Glutamatergic neuron (in vitro differentiated cells): ENCODE results near the gene C22orf31. TPM values are rescaled to one million over a fixed set of nuclear protein-coding genes. Genes with fewer than 3 reads are reported as not detected.
A peak's percentile ranks its signal among the peaks of the same experiment; 100 is the strongest.

ENCODE experiments used
- DNase-seq: peaks from one replicate; pipeline ENCODE4 v3.0.0; 2022
- H3K27ac Mint-ChIP-seq: one replicate; pipeline ENCODE4 v1.8.0; 2020; ENCODE audit warnings: mild to moderate bottlenecking, mixed read lengths, inconsistent platforms; ENCODE audit not compliant: unreplicated experiment
- H3K27me3 Mint-ChIP-seq: one replicate; pipeline ENCODE4 v1.8.0; 2020; ENCODE audit warnings: mild to moderate bottlenecking, moderate library complexity, mixed read lengths, inconsistent platforms; ENCODE audit not compliant: unreplicated experiment
- H3K36me3 Mint-ChIP-seq: one replicate; pipeline ENCODE4 v1.8.0; 2020; ENCODE audit warnings: mild to moderate bottlenecking, mixed read lengths, inconsistent platforms; ENCODE audit not compliant: unreplicated experiment
- H3K4me1 Mint-ChIP-seq: one replicate; pipeline ENCODE4 v1.8.0; 2020; ENCODE audit warnings: mild to moderate bottlenecking, low read depth, mixed read lengths, inconsistent platforms; ENCODE audit not compliant: unreplicated experiment
- H3K4me3 Mint-ChIP-seq: one replicate; pipeline ENCODE4 v1.8.0; 2020; ENCODE audit warnings: mild to moderate bottlenecking, mixed read lengths, inconsistent platforms; ENCODE audit not compliant: unreplicated experiment
- H3K9me3 Mint-ChIP-seq: one replicate; pipeline ENCODE4 v1.8.0; 2020; ENCODE audit warnings: mild to moderate bottlenecking, moderate library complexity, mixed read lengths, inconsistent platforms; ENCODE audit not compliant: unreplicated experiment
- CTCF ChIP-seq: fragments of 200-600 bp; sonication (generic); IDR thresholded peaks from one replicate; pipeline ENCODE4 v1.5.0; 2021; ENCODE audit not compliant: partially characterized antibody, unreplicated experiment
- total RNA-seq: library from RNA; stranded (reverse); fragmentation: NEBNext Ultra II Directional; extraction: Animal tissue kit (Norgen Biotek cat#: 25700); gene quantifications from one replicate; pipeline ENCODE4 v1.2.1, GENCODE V29; 2021; ENCODE audit not compliant: unreplicated experiment

C22orf31 gene
- total RNA-seq, 1 donor from 2014 or later = not detected

GRCh38 chr22:29032584-29032983, 29.0 kb downstream of the C22orf31 start:
- H3K4me3 Mint-ChIP-seq = no peak overlapping the region
- no peaks in the 10 kb centered on the region for H3K36me3 Mint-ChIP-seq
- no peak for DNase-seq
- H3K4me1 Mint-ChIP-seq = peaks cover 24% of the 10 kb centered on the region
- no peak overlapping the region for H3K27ac Mint-ChIP-seq
- H3K9me3 Mint-ChIP-seq = peaks cover 2% of the 10 kb centered on the region
- TF ChIP-seq CTCF = no peak
- peaks cover 2% of the 10 kb centered on the region for H3K27me3 Mint-ChIP-seq

- no peak for TF ChIP-seq CTCF
- peaks cover 2% of the 10 kb centered on the region for H3K27me3 Mint-ChIP-seq
- DNase-seq = no peak
- H3K36me3 Mint-ChIP-seq = no peaks in the 10 kb centered on the region
- H3K9me3 Mint-ChIP-seq = peaks cover 2% of the 10 kb centered on the region
- H3K27ac Mint-ChIP-seq = no peak overlapping the region
- H3K4me1 Mint-ChIP-seq = peaks cover 24% of the 10 kb centered on the region
- H3K4me3 Mint-ChIP-seq = no peak overlapping the region
Observed at GRCh38 chr22:29032014-29032475, 29.6 kb downstream of the C22orf31 start.

GRCh38 chr22:29031227-29032011, 30.2 kb downstream of the C22orf31 start:
- H3K27ac Mint-ChIP-seq = no peak overlapping the region
- peaks cover 2% of the 10 kb centered on the region for H3K9me3 Mint-ChIP-seq
- no peak overlapping the region for H3K4me3 Mint-ChIP-seq
- no peaks in the 10 kb centered on the region for H3K36me3 Mint-ChIP-seq
- H3K4me1 Mint-ChIP-seq = peaks cover 24% of the 10 kb centered on the region
- TF ChIP-seq CTCF = peak; percentile 8
- H3K27me3 Mint-ChIP-seq = peaks cover 2% of the 10 kb centered on the region
- no peak for DNase-seq

GRCh38 chr22:29030618-29031226, 30.9 kb downstream of the C22orf31 start:
- Mint-ChIP-seq H3K36me3 (no peaks in the 10 kb centered on the region), H3K4me1 (peaks cover 24% of the 10 kb centered on the region), H3K4me3 (peak overlapping the region; percentile 82), H3K9me3 (peaks cover 2% of the 10 kb centered on the region), H3K27me3 (peaks cover 2% of the 10 kb centered on the region), H3K27ac (no peak overlapping the region)
- peak; percentile 58 for DNase-seq
- no peak for TF ChIP-seq CTCF
